Nephron (organoid): Measurements from ENCODE around the gene SKIC8.

Source experiments
- H3K27ac Mint-ChIP-seq, 3 experiments: 2 replicates each; pipeline ENCODE4 v1.8.0; 2020; ENCODE audit warnings: mixed read lengths in 3 of 3, mild to moderate bottlenecking in 2 of 3, moderate library complexity in 1 of 3
- H3K27me3 Mint-ChIP-seq: 2 replicates; pipeline ENCODE4 v1.8.0; 2021; ENCODE audit warnings: low read depth, mild to moderate bottlenecking, moderate library complexity, mixed read lengths
- H3K36me3 Mint-ChIP-seq: 2 replicates; pipeline ENCODE4 v1.8.0; 2020; ENCODE audit warnings: low read depth, mixed read lengths
- H3K4me1 Mint-ChIP-seq: 2 replicates; pipeline ENCODE4 v1.8.0; 2020; ENCODE audit warnings: mixed read lengths
- H3K4me3 Mint-ChIP-seq, 3 experiments: 2 replicates each; pipeline ENCODE4 v1.8.0; 2020; ENCODE audit warnings: mild to moderate bottlenecking in 3 of 3, mixed read lengths in 3 of 3, moderate library complexity in 2 of 3
- H3K9me3 Mint-ChIP-seq: 2 replicates; pipeline ENCODE4 v1.8.0; 2020; ENCODE audit warnings: mixed read lengths
- CTCF ChIP-seq, 3 experiments: fragments of 200-600 bp; sonication (generic); IDR thresholded peaks; one replicate each; pipeline ENCODE4 v1.5.0; 2021; ENCODE audit warnings: antibody characterized with exemption in 3 of 3; ENCODE audit not compliant: unreplicated experiment in 3 of 3

SKIC8 gene

GRCh38 chr15:78342021-78342420 is 42.6 kb upstream of the SKIC8 start:
- H3K9me3 Mint-ChIP-seq: no peaks in the 10 kb centered on the region
- no peak for TF ChIP-seq CTCF (IDR thresholded peaks at IDR 0.05; ENCODE audit: unreplicated experiment in 3 of 3)
- H3K4me1 Mint-ChIP-seq: peaks cover 44% of the 10 kb centered on the region
- H3K4me3 Mint-ChIP-seq: peak overlapping the region; percentile 80 to 81 (median 81)
- H3K27me3 Mint-ChIP-seq: peaks cover 65% of the 10 kb centered on the region
- H3K36me3 Mint-ChIP-seq: peaks cover 14% of the 10 kb centered on the region
- peak overlapping the region; percentile 51 to 92 (median 88) for H3K27ac Mint-ChIP-seq

DNA sequence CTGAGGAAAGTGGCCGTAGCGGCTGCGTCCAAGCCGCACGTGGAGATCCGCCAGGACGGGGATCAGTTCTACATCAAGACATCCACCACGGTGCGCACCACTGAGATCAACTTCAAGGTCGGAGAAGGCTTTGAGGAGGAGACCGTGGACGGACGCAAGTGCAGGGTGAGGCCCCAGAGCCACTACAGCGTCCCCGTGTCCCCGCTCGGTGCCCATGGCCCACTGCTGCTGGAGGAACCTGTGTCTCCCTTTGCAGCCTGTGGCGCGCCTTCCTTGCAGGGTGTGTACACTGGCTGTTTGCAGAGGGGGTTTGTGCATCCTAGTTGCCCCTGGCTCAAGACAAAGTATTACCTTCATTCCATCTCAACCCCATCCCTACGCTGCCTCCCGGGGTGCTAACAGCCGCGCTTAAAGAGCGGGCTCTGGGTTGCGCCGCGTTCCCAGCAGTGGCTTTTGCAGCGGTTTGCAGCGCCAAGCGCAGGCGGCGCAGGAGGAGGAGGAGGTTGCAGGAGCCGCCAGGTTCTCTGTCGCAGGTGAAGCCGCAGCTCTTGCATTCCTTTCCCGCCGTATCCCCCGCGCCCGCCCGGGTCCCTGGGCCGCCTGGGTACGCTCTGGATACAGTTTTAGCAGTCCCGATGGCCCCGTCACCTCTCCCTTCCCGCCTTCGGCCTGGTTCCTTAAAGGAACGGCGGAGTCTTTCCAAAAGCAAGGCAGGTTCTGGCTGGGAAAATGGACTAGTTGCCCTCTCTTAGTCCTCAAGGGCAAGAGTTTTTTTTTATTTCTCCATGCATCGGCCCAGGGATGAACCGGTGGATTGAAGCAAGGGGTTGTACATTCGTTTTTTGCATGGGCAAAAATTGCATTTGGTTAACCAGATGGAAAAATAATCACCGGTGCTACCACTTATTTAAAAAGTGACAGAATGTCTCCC is 41.9 kb upstream of the SKIC8 start:
- H3K4me3 Mint-ChIP-seq: peak overlapping the region; percentile 80 to 81 (median 81)
- no peaks in the 10 kb centered on the region for H3K9me3 Mint-ChIP-seq
- H3K36me3 Mint-ChIP-seq: peaks cover 14% of the 10 kb centered on the region
- TF ChIP-seq CTCF (IDR thresholded peaks at IDR 0.05; ENCODE audit: unreplicated experiment in 3 of 3): no peak
- peak overlapping the region in 2 of 3 experiments; percentile 51 to 88 for H3K27ac Mint-ChIP-seq
- H3K4me1 Mint-ChIP-seq: peaks cover 38% of the 10 kb centered on the region
- H3K27me3 Mint-ChIP-seq: peaks cover 64% of the 10 kb centered on the region

DNA sequence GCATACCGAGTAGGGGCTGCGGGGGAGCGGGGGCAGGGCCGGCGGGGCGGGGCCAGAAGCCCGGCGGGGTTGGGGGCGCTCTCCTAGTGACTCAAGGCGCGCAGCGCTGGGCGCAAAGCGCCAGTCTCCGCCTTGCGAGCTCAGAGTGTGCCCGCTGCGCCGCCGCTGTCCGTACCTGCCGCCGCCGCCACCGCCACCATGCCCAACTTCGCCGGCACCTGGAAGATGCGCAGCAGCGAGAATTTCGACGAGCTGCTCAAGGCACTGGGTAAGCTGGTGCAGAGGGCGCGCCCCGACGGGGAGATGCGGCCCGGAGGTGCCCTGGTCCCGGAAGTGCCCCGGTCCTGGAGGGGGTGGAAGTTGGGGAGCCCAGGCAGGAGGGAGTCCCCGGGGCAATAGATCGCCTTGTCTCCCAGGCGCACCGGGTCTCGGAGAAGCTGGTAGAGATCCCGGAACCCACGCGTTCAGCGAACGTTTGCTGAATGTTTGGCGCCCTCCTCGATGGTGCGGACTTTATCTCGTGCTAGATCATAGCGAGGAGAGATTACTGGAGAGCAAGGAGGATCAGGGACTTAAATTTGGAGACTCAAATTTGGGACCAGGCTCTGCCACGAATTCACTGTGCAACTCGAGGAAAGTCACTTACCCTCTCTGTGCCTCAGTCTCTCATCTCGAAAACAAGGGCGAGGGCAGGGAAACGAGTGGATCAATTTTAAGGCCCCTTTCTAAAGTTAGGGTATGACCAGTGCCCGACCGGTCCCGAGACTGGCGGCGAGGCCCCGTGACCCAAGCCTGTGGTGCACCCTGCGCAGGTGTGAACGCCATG is 41.0 kb upstream of the SKIC8 start, which contains the start of gene CRABP1:
Gene CRABP1 (plus strand): TSS at position 123 of the 826 bp plus-strand sequence. CDS start 76 bp downstream, at position 199.
- H3K9me3 Mint-ChIP-seq: no peaks in the 10 kb centered on the region
- no peak for TF ChIP-seq CTCF (IDR thresholded peaks at IDR 0.05; ENCODE audit: unreplicated experiment in 3 of 3)
- peak within 1 kb of the TSS; percentile 80 to 81 (median 81) for H3K4me3 Mint-ChIP-seq
- peaks cover 64% of the 10 kb centered on the region for H3K27me3 Mint-ChIP-seq
- H3K4me1 Mint-ChIP-seq: peaks cover 31% of the 10 kb centered on the region
- peaks cover 14% of the 10 kb centered on the region for H3K36me3 Mint-ChIP-seq
- H3K27ac Mint-ChIP-seq: peak within 1 kb of the TSS in 2 of 3 experiments; percentile 16 to 56

DNA sequence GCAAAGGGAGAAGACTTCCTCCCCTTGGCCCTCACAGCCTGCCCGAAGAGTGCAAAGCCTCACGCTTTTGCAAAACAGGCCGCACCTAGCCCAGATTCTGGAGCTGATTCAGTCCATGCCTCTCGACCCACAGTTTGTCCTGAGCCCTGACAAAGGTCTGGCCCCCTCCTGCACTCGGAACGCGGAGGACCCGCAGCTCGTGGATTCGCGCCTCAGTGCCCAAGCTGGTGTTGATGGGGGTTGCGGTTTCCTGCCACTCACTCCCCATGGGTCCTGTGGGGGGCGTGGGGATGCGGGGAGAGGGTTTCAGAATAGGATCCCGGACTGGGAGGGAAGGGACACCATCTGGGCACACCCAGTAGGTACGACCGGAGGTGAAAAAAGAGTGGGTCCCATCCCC is 40.1 kb upstream of the SKIC8 start:
- peak overlapping the region; percentile 72 to 81 (median 73) for H3K4me3 Mint-ChIP-seq
- peak overlapping the region in 2 of 3 experiments; percentile 16 to 30 for H3K27ac Mint-ChIP-seq
- no peak for TF ChIP-seq CTCF (IDR thresholded peaks at IDR 0.05; ENCODE audit: unreplicated experiment in 3 of 3)
- peaks cover 14% of the 10 kb centered on the region for H3K36me3 Mint-ChIP-seq
- H3K4me1 Mint-ChIP-seq: peaks cover 24% of the 10 kb centered on the region
- H3K27me3 Mint-ChIP-seq: peaks cover 64% of the 10 kb centered on the region
- no peaks in the 10 kb centered on the region for H3K9me3 Mint-ChIP-seq

DNA sequence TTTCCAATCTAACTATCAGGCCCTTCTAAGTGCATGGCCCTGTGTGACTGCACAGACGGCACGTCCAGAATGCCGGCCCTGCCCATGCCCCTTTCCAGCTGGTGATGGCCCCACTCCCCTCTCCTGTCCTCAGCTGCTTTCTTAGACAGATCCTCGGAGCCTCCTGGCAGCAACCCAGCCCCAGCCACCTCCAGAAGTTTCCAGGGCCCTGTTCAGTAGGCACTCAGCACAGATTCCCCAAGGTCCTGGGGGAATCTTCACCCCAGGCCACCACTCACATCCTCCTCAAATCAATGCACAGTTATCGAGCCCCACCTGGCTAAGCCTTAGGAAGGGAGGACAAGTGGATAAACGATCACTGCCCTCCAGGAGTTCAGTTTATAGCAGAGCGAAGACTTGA is 39.4 kb upstream of the SKIC8 start:
- Mint-ChIP-seq H3K27ac (no peak overlapping the region), H3K4me1 (peaks cover 22% of the 10 kb centered on the region), H3K4me3 (peak overlapping the region; percentile 60 to 81 (median 73)), H3K36me3 (peaks cover 14% of the 10 kb centered on the region), H3K9me3 (no peaks in the 10 kb centered on the region), H3K27me3 (peaks cover 62% of the 10 kb centered on the region)
- TF ChIP-seq CTCF (IDR thresholded peaks at IDR 0.05; ENCODE audit: unreplicated experiment in 3 of 3): no peak
